Stimulated activated CD4-positive, alpha-beta T cell treated with anti-CD3 and anti-CD28 coated beads, Interleukin-1b, Interleukin-23, amount 100 ng/mL, for 48 hours (primary cell): ENCODE data around the gene PXK.
"Not testable (repeated sequence)": the region's sequence is repeated elsewhere in the genome, so short reads cannot be mapped to it uniquely, and the experiment has no call there.

Source experiments
- DNase-seq: peaks from one replicate; pipeline ENCODE4 v3.0.0-alpha.2; 2020

Gene PXK

GRCh38 chr3:58332575-58333188 lies at the start of gene PXK:
Gene PXK (plus strand): TSS chr3:58332892. CDS start chr3:58332989, 97 bp downstream.
- peak; percentile 80 for DNase-seq

- no peak for DNase-seq
These were observed 47.4 kb upstream of the PXK start for GRCh38 chr3:58285334-58285733.

- DNase-seq, result no peak
These were observed 45.3 kb upstream of the PXK start for GRCh38 chr3:58287354-58287753.

- DNase-seq, result no peak
These were observed 44.5 kb upstream of the PXK start for GRCh38 chr3:58288011-58288728.

- not testable (repeated sequence) for DNase-seq
These were observed 43.6 kb upstream of the PXK start for GRCh38 chr3:58288964-58289613.

- DNase-seq, result not testable (repeated sequence)
These were observed 42.2 kb upstream of the PXK start for GRCh38 chr3:58290446-58290845.

GRCh38 chr3:58291671-58292338 lies 40.9 kb upstream of the PXK start:
- DNase-seq, result no peak

GRCh38 chr3:58292866-58293265 lies 39.8 kb upstream of the PXK start:
- DNase-seq, result no peak

GRCh38 chr3:58293516-58293915 lies 39.2 kb upstream of the PXK start:
- DNase-seq, result no peak

GRCh38 chr3:58296269-58296668 lies 36.4 kb upstream of the PXK start:
- no peak for DNase-seq

- DNase-seq, result no peak
These were observed 35.8 kb upstream of the PXK start for GRCh38 chr3:58296843-58297242.

GRCh38 chr3:58298190-58298589 lies 34.5 kb upstream of the PXK start:
- no peak for DNase-seq

GRCh38 chr3:58299075-58299474 lies 33.6 kb upstream of the PXK start:
- DNase-seq, result no peak

- DNase-seq, result no peak
These were observed 32.7 kb upstream of the PXK start for GRCh38 chr3:58299839-58300516.

- peak; percentile 99 for DNase-seq
These were observed 26.6 kb upstream of the PXK start, which contains the start of the genes HTD2 and RPP14 for GRCh38 chr3:58305882-58306711. Gene HTD2 (plus strand): TSS chr3:58306520. CDS start chr3:58317614, 11,094 bp downstream. Gene RPP14 (plus strand): TSS chr3:58306245. CDS start chr3:58310330, 4,085 bp downstream.

- DNase-seq, result peak; percentile 17
These were observed 25.0 kb upstream of the PXK start for GRCh38 chr3:58307639-58308215.

GRCh38 chr3:58308728-58309127 lies 24.0 kb upstream of the PXK start:
- DNase-seq, result no peak

- no peak for DNase-seq
These were observed 14.9 kb upstream of the PXK start for GRCh38 chr3:58317811-58318210.

GRCh38 chr3:58321791-58322190 lies 10.9 kb upstream of the PXK start:
- no peak for DNase-seq

- DNase-seq, result no peak
These were observed 9.9 kb upstream of the PXK start for GRCh38 chr3:58322793-58323192.
